GM04503 (cell line): Measurements from ENCODE around the gene IL1RAPL1.

ENCODE experiments used
- DNase-seq: peaks from one replicate; pipeline ENCODE4 v3.0.0-alpha.2; 2012; ENCODE audit warnings: low read depth

IL1RAPL1 gene

GRCh38 chrX:28586981-28587551 lies at the start of gene IL1RAPL1:
Gene IL1RAPL1, plus strand, starts transcription at chrX:28587446.
- DNase-seq, result peak; percentile 21

DNA sequence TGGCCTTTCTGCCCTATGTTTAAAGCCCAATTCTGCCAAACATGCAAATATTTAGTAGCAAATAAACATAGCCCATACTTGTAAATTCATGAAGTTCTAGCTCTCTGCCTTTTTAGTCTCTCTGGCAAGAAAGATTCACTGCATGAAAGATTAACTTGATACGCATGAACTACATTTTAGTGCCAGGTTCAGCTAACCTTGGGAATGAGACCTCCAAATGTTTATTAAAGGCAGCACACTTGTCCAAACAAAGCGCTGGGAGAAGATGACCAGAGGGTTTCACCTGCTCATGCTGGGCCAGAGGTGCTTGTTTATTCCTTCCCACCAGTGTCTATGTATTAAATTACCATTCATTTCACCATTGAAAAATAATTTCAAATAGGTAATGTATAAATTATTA lies 44.5 kb upstream of the IL1RAPL1 start:
- DNase-seq, result no peak

GRCh38 chrX:28549838-28550237 lies 37.4 kb upstream of the IL1RAPL1 start:
- DNase-seq, result no peak

DNA sequence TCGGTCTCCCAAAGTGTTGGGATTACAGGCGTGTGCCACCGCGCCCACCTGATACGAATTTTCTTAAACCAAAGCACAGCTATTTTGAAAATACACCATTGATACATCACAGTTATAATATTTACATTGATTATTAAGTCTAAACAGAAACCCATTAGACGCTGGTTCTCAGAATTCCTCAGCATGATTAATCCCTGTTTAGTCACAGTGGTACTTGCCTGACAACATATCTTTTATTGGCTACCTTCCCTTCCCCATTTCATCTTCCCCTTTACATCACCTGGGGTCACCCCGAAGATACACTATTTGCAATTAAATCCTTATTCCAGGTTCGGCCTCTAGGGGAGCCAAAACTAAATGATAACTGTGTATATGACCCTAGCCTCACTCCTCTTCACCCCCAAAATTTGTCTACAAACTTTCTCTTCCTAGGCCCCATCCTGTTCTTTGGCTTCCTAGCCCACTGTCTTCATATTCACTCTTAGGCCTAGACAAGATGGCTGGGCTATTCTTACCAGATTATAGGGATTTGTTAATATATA lies 36.8 kb upstream of the IL1RAPL1 start:
- no peak for DNase-seq

DNA sequence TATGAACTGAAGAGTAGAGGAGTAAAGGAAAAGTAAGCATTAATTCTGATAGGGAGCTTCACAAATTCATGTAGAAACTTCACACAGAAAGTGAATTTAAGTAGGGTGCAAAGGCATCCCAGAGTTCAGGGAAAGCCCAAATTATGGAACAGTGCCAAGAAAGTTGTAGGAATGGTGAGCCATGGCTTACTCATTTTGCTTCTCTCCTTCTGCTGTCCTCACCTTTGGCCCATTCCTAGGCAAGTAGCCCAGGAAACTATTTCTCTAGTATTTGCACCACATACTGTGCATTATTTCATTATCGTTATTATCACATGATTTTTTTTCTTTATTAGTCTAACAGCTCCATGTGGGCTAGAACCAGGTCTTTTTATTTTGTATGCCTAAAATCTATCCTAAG lies 34.9 kb upstream of the IL1RAPL1 start:
- DNase-seq, result no peak

DNA sequence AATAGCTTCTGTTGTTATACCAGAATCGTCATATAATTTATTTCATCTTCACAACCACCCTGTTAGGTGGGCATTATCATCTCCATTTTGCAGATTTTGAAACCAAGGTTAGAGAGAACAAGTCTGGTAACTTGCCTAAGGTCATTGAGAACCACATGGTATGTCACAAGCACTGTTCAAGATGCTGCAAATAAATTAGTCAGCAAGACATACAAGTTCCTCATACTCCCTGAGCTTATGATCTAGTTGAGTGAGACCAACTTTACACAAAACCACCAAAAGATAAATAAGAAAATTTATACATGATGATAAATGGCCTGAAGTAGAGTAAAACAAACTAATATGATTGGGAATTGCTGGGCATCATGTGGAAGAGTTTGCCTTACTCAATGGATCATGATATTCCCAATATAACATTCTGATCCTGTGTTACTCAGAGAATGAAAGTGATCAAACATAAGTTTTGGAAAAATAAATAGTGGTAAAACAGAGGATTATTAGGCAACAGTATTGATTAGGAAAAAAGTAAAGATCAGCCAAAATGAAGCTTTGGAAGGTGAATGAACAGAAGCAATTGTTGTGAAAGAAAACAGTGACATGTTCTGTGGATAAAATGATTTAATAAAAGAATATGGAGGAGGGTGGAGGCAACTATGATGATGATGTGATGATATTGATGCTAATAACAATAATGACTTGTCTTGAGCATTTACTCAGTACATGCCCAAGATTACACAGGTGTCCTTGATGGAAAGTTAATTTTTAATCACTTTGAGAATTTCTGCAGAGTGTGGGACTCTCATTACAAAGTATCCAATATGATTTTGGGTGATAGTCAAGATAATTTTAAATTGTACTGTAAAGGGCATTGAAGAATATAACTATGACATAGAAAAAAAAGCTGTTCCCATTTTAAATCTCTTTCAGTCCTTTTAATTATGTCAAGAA lies 34.1 kb upstream of the IL1RAPL1 start:
- no peak for DNase-seq

GRCh38 chrX:28576117-28576516 lies 11.1 kb upstream of the IL1RAPL1 start:
- no peak for DNase-seq

DNA sequence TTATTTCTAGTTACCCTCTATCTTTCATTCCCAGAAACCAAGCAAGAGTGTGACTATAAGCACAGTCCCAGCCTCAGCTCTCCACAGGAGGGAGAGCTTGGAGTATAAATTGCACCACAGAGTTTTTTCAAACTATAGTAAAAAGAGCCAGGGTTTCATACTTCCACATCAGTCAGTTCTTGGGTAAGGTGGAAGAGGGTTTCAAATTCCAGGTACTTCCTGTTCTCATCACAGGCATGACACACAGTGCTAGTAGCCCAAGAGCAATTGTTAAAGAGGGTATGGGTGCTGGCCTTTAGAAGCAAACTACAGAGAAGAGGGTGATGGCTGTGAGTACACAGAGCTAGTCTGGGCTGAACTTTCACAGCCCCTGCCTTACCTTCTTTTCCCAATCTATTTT lies 5.7 kb upstream of the IL1RAPL1 start:
- no peak for DNase-seq

DNA sequence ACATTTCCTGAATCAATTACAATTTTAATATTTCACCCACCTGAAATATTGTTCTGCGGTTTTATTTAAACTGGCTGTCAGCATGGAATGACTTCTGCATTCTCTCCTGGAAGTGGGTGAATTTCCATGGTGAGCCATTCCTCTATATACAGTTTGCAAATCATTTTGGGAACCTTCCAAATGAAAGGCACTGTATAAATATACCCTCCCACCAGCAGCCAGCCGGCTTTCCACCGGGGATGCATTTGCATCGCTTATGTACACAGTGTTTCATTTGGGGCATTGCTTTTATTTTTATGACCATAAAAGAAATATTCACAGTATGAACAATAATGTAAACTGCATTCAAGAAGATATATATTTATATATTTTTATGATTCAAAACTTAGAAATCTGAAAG lies 4.7 kb upstream of the IL1RAPL1 start:
- DNase-seq, result no peak

DNA sequence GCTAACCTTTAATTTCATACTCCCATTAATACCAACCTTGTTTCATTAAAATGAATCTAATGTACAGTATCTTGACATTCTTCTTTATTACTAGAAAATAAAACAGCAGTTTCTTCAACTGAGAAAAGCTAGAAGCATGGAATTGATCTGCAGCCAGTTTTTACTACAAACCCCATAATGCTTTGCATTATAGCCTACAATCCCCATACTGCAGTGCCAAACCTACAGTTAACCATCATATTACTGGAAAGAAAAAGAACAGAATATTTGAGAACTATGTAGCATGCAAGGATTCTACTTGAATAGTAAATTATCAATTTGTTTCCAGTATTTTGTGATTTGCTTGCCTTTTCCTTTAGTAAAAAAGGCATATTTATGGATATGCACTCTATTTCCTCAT lies 3.2 kb upstream of the IL1RAPL1 start:
- no peak for DNase-seq

GRCh38 chrX:28585767-28586166 lies 1.5 kb upstream of the IL1RAPL1 start:
- no peak for DNase-seq

DNA sequence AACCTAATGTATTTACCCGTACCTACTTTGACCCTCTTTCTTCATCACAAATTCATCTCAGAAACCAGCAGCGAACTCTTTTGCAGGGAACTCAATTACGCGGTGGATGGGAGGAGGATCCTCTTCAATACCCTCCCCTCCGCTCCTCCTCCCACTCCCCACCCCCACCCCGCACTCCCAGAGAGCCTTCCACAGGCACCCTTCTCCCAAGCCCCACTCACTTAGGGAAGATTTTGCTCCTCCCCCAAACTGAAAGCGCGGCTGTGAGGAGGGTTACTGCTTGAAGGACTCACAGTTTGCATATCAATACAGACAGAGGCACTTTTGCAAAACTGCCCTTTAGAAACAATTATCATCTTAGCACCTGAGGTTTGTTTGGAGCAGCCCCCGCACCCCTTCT lies 960 bp upstream of the IL1RAPL1 start:
- no peak for DNase-seq

DNA sequence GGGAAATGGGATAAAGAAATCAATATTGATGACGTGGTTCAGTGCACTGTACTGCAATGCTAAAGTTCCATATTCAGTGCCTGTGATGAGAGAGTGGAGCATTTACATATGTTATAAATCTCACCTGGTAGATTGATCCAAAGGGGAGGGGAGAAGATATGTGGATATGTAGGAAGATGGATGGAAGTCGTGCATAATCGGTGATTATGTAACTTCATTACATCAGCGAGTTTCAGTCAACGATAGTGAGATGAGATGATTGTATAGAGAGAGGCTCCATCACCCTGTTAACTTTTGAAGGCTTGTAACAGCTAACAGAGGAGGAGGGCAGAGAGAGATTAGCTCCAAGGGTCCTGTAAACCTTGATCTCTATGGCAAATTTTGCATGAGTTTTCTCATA lies 1.8 kb downstream of the IL1RAPL1 start:
- no peak for DNase-seq

GRCh38 chrX:28590396-28590795 lies 3.1 kb downstream of the IL1RAPL1 start:
- DNase-seq, result no peak

- DNase-seq, result no peak
Observed at GRCh38 chrX:28591542-28591941, 4.3 kb downstream of the IL1RAPL1 start.

- no peak for DNase-seq
Observed at GRCh38 chrX:28595346-28595745, 8.1 kb downstream of the IL1RAPL1 start.

- no peak for DNase-seq
Observed at GRCh38 chrX:28599957-28600356, 12.7 kb downstream of the IL1RAPL1 start.

GRCh38 chrX:28609003-28609402 lies 21.8 kb downstream of the IL1RAPL1 start:
- DNase-seq, result no peak

DNA sequence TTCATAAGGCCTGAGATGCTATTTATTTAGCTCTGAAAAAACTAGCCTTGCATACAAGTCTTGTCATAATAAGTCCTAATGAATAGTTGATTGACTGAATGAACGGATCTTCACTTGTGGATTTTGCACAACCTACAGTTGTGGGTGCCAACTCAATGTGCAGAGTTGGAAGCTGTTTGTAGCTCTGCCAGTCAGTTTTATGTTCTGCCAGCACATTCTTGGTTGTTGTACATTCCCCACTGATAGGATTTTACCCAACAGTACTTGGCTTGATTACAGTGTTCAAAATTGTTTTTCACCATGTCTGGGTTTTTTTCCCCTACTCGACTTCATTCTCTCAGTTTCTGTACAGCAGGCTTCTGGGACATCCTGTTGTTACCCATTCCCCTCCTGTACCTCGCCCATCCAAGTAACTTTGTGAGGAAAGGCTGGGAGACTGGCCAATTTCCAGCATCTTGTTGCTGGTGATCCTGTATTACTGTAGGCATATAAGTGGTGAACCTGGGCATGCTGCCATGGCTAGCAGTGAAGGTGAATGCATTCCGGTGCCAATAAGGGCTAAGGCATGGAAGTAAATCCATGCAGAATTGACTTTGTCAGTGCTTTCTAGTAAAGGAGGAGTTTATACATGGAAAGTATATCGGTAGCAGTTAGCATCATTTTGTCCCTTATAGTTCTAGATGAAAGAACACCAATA lies 22.8 kb downstream of the IL1RAPL1 start:
- no peak for DNase-seq

- no peak for DNase-seq
Observed at GRCh38 chrX:28610746-28611145, 23.5 kb downstream of the IL1RAPL1 start.

DNA sequence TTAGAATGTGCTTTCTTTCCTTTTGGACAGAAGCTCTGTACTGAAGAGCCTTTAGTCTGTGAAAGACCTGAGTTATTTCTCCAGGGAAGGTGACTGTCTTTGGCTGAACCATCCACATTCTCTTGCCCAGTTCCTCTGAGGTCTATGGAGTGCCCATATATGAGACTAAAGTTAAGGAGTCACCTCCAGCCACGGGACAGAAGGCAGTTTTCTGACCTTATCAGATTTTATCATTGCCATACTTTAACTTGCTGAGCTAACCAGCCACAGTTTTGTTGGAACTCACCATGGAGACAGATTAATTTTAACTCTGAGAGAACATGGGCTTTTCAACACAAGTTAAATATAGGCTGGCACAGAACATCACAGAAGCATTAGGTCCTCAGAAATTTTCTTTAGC lies 26.3 kb downstream of the IL1RAPL1 start:
- no peak for DNase-seq

DNA sequence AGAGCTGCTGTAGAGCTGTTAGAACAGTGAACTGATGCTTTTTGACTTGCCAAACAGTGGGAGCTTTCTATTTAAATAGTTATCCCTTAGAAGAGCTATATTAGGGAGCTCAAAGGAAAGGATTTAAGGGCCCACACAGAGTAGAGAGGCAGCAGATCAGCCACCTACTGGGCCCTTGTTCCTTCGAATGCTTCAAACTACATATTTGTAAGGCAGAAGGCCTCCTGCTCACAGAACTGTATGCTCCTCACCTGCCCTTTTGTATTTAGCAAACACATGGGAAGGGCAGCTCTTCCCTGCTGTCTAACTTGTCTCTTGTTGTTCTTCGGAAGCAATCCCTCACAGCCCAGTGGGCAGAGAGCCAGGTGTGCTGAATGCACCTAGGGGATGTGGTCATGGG lies 38.0 kb downstream of the IL1RAPL1 start:
- DNase-seq, result no peak

DNA sequence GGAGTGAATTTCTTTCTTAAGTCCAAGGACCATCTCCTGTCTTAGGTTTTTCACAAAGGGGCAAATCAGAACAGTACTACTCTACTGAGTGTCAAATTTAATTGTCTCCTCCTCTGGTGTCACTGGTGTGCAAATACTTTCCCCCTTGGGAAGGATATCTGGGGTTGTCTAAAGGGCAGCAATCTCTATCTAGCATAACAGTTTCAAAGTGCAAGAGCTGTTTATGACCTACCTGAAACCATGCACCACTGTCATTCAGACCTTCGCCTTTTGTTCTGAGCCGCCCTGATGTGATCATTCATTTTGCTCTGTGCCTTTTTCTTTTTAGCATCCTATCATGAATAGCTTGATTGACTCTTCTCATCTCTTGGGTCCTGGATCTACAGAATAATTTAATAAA lies 39.3 kb downstream of the IL1RAPL1 start:
- no peak for DNase-seq
